GM23248 (cell line): ENCODE measurements around the gene ERP27.

Experiments used
- EZH2 ChIP-seq: fragments of 200-600 bp; sonication (generic); IDR thresholded peaks from 2 replicates; pipeline ENCODE4 v1.6.1; 2018; ENCODE audit warnings: antibody characterized with exemption, mild to moderate bottlenecking; ENCODE audit not compliant: insufficient read depth, poor library complexity, severe bottlenecking
- EZH2phosphoT487 ChIP-seq: fragments of 200-600 bp; sonication (generic); IDR thresholded peaks from 2 replicates; pipeline ENCODE4 v1.6.1; 2018; ENCODE audit warnings: antibody characterized with exemption, moderate library complexity, mild to moderate bottlenecking, low read depth; ENCODE audit not compliant: insufficient read depth

- TF ChIP-seq EZH2 = no peak
- no peak for TF ChIP-seq EZH2phosphoT487
Observed at GRCh38 chr12:14951851-14952250, 13.5 kb upstream of the ERP27 start.
